ENCODE results near the gene ARHGAP24. TPM values are rescaled to one million over a fixed set of nuclear protein-coding genes. Genes with fewer than 3 reads are reported as not detected.
A peak's percentile ranks its signal among the peaks of the same experiment; 100 is the strongest.
"Not testable (repeated sequence)": the region's sequence is repeated elsewhere in the genome, so short reads cannot be mapped to it uniquely, and the experiment has no call there.

The ARHGAP24 gene
- polyA plus RNA-seq, 4 donors: 34.3 to 123 (median 108) TPM

DNA sequence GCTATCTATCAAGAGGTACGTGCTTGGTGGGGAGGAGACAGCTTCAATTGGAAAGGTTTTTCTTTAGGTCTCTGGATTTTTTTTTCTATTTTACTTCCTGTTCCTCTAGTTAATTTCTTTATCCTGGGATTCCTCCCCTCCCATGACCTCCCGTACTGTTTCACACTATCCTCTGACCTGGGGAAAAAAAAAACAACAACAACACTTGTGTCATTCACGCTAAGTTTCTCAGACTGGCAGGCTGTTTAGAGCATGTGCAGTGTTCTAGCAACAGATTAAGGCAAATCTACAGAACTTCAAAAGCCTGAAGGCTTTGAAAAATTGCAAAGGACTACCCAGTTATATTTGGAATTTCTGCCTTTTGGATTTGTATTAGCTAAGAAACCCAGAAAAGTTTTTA, 358.4 kb downstream of the ARHGAP24 start:
- no peak for DNase-seq (ENCODE audit: low read depth in 4 of 4, low spot score in 3 of 4)

DNA sequence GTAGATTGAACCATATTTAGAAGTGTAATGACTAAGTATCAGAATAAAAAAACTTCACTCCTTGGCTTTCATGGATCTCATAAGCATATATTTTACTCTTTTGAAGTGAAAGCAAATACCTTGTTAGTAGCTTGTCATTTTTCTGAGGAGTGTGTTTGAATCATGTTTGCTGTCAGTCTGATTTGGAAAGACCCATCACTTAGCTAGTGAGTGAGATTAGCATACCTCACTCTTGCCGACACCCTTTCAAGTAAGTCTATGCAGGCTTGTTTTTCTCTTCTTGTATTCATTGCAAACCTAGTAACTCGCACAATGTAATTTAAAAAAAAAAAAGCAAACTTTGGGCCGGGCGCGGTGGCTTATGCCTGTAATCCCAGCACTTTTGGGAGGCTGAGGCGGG, 360.0 kb downstream of the ARHGAP24 start:
- no peak for DNase-seq (ENCODE audit: low read depth in 4 of 4, low spot score in 3 of 4)

DNA sequence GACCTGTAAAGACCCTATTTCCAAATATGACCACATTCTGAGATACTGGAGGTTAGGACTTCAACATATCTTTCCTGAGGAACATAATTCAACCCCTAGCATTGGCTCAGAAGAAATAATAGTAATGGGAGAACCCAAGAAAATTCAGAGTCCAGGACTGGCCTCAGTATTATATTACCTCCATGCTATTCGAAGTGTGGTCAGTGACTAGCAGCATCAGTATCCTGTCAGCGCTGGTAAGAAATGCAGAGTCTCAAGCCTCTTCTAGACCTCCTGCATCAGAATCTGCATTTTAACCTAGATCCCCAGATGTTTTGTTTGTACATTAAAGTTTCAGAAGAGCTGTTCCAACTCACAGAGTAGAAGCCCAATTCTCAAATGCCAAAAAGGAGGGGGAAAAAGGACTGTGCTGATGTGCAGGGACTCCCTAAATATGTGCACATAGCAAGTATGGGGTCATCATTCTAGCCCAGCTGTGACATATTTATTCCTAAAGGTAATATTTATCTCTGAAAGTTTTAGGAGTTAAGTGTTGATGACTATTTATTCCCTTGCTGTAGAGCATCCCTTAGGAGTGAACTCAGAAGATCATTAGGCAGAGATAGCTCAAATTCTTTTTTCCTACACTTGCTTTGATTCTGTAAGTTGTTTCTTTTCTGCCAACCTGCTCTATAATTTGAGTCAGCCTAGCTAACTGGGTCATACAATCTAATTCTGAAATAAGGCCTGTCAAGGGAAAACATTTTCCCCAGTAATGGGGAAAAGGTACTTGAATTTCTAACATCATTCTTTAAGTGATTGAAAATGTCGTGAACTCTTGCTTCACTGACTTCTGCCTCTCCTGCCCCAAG, 361.9 kb downstream of the ARHGAP24 start:
- DNase-seq (ENCODE audit: low read depth in 4 of 4, low spot score in 3 of 4): no peak

DNA sequence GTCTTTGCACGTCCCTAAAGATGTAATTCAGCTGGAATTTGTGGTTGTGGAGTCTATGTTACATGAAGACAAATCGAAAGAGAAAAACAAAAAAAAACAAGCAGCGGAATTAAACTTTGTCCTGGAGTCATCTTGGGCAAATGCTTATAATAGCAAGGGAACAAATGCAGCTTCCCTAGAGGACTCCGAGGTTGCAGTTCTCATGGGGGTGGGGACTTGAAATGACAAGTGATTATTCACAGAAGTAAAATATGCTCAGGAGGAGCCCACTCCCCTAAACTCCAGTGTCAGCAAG, 362.4 kb downstream of the ARHGAP24 start:
- DNase-seq (ENCODE audit: low read depth in 4 of 4, low spot score in 3 of 4): no peak

DNA sequence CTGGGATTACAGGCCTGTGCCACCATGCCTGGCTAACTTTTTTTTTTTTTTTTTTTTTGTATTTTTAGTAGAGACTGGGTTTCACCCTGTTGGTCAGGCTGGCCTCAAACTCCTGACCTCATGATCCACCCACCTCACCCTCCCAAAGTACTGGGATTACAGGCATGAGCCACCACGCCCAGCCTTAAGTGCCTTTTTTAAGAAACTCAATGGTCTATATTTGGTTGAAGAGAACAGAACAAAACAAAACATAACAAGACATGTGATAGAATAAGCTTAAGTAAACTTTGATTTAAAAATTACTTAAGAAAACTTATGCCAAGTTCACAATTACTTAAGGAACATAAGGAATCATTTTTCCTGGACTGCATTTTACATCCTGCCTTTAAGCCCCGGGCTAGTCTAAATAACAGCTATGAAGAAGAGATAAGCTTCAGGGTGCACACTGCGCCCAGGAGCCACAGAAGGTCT, 365.1 kb downstream of the ARHGAP24 start:
- not testable (repeated sequence) for DNase-seq (ENCODE audit: low read depth in 4 of 4, low spot score in 3 of 4)

DNA sequence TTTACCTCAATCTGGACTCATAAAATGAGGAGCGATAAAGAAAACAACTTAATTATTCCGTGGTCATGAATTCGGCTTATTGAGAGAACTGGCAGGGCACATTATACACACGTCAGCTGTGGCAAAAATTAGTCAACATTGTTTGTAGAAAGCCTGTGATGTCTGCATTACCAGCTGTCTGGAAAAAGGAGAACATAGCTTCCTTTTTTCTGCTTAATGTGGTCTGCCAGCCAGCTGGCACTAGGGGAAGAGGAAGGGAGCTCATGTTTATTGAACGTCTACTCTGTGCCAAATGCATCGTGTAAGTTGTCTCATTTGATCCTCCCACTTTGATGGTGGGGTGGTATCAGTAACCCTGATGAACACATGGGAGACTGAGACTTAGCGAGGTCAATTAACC, 367.6 kb downstream of the ARHGAP24 start:
- no peak for DNase-seq (ENCODE audit: low read depth in 4 of 4, low spot score in 3 of 4)

DNA sequence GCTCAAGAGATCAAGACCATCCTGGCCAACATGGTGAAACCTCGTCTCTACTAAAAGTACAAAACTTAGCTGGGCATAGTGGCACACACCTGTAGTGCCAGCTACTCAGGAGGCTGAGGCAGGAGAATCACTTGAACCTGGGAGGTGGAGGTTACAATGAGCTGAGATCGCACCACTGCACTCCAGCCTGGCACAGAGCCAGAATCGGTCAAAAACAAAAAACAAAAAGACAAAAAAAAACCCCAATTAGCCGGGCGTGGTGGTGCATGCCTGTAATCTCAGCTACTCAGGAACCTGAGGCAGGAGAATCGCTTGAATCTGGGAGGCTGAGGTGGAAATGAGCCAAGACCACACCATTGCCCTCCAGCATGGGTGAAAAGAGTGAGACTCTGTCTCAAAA, 378.8 kb downstream of the ARHGAP24 start:
- DNase-seq (ENCODE audit: low read depth in 4 of 4, low spot score in 3 of 4): not testable (repeated sequence)

DNA sequence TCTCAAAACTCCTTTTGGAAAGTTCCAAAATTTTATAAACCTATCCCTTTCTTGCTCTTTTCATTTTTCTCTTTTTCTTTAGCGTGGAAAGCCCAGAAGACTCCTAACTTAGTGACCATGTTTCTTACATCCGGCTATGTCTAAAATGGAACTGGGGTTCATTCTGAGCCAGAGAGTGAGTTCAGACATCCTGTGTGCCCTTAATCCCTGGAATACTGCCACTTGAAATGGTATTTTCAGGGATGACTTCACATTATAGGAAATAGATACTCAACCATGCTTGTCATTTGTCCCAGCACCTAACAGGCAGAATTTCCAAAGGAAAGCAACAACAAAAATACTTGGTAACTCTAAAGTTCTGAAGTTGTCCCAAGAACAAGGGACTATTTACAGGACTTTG, 379.6 kb downstream of the ARHGAP24 start:
- DNase-seq (ENCODE audit: low read depth in 4 of 4, low spot score in 3 of 4): no peak

DNA sequence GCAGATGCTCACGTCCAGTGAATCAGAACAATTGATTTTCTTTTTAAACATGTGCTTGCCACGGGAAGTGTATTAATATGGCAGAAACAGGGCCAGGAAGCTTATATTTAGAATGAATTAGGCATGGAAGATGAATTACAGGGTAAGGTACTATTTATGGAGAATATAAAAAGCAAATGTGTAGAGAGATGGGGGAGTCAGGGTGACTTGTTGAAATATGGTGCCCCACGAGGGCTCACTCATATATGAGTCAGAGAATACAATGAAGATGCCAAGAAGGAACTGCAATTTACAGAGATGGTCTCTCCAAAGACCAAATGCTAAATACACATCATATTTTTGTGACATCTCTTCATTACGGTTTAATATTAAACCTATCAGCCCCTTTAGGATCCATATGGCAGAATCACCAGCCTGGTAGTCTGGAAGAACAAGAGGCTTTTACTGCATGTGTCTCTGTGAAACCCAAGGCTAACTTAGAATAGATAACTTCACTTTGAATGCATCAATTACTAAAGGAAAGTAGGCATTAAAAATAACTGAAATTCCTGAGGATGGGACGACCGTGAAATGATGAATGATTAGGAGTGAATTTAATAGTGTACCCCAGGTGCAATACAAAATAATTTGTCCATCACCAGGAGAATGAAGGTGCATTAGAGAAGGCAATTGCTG, 385.3 kb downstream of the ARHGAP24 start:
- no peak for DNase-seq (ENCODE audit: low read depth in 4 of 4, low spot score in 3 of 4)

DNA sequence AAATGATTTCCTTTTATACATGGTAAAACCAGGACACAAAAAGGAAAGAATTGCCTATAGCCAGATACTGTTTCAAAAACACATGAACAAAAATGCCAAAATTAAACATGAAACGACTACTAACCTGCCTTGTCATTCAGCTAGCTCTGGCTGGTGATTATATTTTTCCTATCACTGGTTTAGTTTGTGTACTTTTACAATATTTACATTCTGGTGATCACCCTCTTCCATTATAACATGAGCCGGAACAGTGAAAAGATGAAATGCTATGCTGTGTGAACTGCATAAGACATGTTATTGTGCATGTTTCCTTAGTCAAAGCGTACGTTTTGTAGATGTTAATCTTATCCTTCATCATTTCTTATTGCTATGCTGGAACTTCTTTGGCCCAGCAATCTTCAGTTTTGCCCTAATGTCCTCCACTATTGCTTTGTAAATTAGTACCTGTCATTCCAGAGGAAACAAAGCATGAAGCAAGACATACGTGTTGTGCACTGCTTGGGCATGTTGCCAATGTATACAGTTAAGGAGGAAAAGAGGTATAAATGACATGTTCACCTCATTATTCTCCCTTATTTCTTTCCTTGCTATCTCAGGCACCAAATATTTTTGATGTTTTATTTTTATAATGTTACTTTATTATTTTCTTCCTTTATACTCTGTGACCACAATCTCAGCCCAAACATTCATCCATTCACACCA, 386.3 kb downstream of the ARHGAP24 start:
- peak in 1 of 4 donors; percentile 67 for DNase-seq (ENCODE audit: low read depth in 4 of 4, low spot score in 3 of 4)

DNA sequence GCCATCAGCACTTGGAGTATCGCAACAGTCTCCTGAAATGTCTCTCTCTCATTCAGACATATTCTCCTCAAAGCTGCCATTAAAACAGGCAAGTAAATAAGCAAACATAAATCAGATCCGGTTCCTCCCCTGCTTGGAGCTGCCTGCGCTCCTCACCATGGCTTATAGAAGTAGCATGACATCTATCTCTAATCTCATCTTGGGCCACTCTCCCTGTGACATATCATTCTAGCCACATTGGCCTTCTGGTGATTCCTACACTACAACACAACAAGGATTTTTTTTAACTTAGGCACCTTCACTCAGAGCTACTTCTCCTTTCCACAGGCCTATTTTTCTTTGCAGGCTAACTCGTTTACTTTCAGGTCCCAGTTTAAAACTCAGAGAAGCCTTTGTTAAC, 387.9 kb downstream of the ARHGAP24 start:
- no peak for DNase-seq (ENCODE audit: low read depth in 4 of 4, low spot score in 3 of 4)

DNA sequence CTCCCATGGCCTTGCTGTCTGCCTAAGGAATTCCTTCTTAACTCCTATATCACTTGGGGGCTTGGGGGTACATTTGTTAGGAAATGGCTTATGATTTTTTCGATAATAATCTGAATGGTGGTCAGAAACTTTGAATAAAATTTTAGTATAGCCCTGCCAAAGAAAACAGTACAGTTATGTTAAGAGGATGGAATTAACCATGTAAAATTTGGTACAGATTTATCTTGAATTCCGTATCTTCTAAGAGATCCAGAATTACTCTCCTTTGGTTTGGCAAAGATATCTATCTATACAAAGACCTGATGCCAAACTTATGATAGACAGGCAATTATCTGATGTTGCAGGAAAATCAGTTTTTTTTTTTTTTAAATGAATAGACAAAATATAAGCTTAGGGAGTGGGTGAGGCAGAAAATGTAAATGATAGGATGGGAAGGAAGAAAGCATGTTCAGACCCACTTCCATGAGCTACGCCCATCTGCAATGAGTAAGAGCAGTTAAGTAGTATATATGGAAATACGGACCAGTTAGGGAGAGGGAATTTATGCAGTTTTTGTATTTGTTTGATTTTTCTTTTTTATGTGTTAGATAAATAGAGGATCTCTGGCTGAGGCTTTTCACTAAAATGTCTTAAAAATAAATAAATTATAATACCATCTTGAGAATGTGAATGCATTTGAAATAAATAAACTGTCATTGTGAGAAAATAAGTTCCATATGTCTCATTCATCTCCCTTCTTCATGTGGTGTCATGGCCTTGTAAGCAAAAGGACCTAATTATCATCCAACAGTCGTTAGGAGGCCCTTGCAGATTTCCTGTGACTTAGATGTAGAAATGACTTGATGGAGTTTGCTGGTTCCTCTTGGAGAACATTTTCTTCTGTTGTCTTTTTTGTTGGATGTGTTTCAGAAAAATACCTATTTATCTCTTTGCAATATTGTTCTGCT, 389.6 kb downstream of the ARHGAP24 start:
- no peak for DNase-seq (ENCODE audit: low read depth in 4 of 4, low spot score in 3 of 4)

DNA sequence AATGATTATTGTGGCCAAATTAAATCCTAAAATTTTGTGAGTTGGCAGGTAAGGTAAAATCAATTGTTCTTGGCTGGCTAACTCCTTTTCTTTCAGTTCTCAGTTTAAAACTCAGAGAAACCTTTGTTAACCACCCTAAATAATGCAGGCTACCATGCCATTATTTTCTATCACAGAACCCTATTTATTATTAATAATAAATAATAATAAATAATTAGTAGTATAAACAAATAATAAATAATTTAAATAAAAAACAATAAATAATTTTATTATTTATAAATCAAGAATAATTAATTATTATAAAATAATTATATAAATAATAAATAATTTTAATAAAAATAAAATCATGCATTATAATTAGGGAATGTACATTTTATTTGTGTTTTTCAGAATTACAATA, 390.3 kb downstream of the ARHGAP24 start:
- DNase-seq (ENCODE audit: low read depth in 4 of 4, low spot score in 3 of 4): no peak

DNA sequence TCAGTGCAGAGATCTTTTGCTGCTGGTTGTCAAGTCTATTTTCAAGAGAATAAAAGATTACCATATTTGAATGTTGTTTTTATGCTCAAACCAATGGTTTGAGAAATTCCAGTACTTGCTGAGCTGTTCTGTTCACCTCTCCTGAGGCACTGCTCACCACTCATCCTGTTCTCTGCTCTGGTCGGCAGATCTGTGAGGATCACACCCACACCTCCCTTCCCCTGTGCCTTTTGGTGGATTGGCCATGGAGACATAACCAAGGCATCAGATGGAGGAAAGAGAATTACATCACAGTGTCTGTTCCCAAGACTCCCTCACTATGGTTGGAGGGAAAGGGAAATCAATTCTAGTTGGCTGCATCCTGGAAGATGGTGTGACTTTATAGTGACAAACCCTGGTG, 391.6 kb downstream of the ARHGAP24 start:
- no peak for DNase-seq (ENCODE audit: low read depth in 4 of 4, low spot score in 3 of 4)

DNA sequence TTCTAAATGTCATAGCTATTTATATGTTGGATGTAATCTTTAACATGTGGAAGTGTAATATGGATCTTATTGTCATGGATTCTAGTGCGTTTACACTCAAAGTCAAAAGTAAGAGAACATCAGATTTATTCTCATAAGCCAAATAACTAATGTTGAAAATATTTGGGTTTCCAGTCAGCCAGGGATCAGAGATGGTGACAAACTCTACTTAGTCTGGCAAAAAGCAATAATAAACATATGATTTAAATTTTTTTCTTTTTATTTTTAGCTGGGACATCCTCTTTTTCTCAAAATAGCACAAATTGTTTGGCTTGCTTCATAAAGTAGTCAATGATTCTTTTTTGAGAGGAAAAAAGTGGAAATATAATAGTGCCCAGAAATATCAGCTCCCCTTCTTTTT, 392.3 kb downstream of the ARHGAP24 start:
- no peak for DNase-seq (ENCODE audit: low read depth in 4 of 4, low spot score in 3 of 4)

DNA sequence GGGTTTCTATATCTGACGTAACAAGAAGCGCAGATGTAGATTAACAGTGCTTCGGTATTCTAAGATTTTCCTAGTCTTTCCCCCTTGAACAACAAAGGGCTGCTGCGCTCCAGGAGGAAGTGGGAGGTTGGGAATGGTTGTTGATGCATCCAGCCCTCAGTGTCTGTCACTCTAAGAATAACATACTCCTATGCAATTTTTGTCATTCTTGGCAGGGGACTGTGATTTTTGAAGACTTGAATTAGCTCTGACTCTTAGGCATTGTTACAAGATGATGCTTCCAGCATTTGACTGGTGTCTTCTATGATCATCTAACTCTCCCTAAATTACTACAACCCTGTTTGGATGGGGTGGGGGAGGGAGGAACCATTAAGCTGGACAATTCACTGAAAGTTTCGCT, 394.2 kb downstream of the ARHGAP24 start:
- DNase-seq (ENCODE audit: low read depth in 4 of 4, low spot score in 3 of 4): peak in 3 of 4 donors; percentile 37 to 63 (median 46)

DNA sequence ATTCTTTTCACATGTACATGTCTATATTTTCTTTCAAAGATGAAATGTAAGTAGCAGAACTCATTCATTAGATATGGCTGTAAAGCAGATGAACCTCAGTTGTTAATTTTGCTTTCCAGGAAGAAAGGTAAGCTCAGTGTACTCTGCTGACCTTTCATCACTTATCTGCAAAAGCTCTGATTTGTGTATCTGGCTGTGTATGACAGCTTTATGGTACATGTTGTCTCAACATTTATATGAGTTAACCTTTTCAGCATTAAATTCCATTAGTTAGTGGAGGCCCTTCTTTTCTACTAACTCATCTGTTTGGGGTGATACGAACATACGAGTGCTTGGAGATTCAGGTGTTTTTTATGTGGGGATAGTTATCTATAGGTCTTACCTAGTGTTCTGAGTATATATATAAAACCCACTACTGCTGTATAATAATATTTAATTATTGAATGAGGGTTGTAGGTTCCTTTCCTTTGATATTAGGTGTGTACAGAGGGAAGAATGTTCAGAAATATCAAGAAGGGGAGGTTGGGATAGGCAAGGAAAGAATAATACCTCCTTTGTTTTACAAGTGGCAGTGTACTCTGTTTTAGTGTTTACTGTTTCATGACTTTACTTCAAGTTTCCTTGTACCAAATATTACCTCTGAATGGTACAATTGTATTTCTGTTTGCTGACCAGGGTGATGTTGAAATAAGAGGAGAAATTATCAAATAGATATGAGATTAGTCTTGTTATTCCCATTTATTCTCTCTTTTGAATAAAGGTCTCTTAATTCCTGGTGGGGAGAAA, 395.5 kb downstream of the ARHGAP24 start:
- no peak for DNase-seq (ENCODE audit: low read depth in 4 of 4, low spot score in 3 of 4)

DNA sequence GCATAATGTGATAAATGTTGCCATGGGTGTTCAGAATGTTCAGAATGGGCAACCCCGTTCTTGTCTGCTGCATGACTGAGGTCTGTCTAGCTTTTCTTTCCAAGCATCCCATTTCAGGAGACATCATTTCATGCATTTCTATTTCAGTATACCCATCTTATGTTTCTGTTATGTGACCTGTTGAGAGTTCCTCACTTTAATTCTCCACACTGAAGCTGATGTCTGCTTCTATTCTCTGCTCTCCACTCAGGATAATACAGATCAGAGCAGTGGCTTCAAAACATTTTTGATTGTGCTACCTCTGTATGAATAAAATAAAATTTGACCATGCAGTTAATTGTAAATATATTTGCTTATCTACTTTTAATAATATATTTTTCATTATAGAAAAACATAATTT, 398.6 kb downstream of the ARHGAP24 start:
- no peak for DNase-seq (ENCODE audit: low read depth in 4 of 4, low spot score in 3 of 4)

DNA sequence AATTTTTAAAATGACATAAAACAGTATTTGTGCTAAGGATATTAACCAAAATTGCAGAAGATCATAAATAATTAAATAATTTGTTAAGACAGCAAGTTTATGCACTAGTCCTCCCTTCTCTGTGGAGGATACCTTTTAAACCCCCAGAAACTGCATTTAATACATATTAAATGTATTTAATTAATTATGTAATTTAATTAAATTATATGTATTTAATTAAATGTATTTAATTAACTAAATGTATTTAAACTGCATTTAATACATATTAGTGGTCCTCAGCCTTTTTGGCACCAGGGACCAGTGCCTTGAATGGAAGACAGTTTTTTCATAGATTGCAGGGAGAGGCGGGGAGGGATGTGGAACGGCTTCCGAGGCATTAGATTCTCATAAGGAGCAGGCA, 404.6 kb downstream of the ARHGAP24 start:
- no peak for DNase-seq (ENCODE audit: low read depth in 4 of 4, low spot score in 3 of 4)

DNA sequence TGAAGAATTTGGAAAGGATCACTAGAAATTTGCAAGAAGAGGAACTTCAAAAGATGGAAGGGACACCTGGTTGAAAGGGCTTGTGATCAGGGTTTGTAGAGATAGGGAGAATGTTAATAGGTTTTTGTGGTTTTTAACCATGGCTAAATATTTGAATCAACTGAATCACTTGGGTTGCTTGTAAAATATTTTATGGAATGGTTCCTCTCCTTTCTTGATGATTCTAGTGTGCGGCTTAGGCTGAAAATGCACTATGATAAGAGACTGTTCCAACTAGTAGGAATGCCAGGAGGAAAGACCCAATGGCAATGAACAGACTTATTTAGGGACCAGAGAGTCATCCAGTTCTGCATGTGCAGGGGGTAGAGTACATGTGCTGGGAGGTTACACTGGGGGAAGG, 408.2 kb downstream of the ARHGAP24 start:
- no peak for DNase-seq (ENCODE audit: low read depth in 4 of 4, low spot score in 3 of 4)

Measured in left renal pelvis (tissue), 4 donors.